Measurements from ENCODE around the gene ASIP.
"Not testable (repeated sequence)": the region's sequence is repeated elsewhere in the genome, so short reads cannot be mapped to it uniquely, and the experiment has no call there.

The ASIP gene

GRCh38 chr20:34242879-34243278 lies 1.7 kb downstream of the ASIP start:
- DNase-seq (ENCODE audit: low read depth), result no peak

GRCh38 chr20:34243377-34243776 lies 2.2 kb downstream of the ASIP start:
- no peak for DNase-seq (ENCODE audit: low read depth)

- DNase-seq (ENCODE audit: low read depth), result no peak
Measured at GRCh38 chr20:34246126-34246626, 5.0 kb downstream of the ASIP start.

GRCh38 chr20:34249291-34249690 lies 8.1 kb downstream of the ASIP start:
- DNase-seq (ENCODE audit: low read depth), result no peak

GRCh38 chr20:34250005-34250404 lies 8.8 kb downstream of the ASIP start:
- DNase-seq (ENCODE audit: low read depth), result no peak

- no peak for DNase-seq (ENCODE audit: low read depth)
Measured at GRCh38 chr20:34251619-34252018, 10.4 kb downstream of the ASIP start.

- not testable (repeated sequence) for DNase-seq (ENCODE audit: low read depth)
Measured at GRCh38 chr20:34252431-34253086, 11.3 kb downstream of the ASIP start.

GRCh38 chr20:34254979-34255378 lies 13.8 kb downstream of the ASIP start:
- DNase-seq (ENCODE audit: low read depth), result no peak

GRCh38 chr20:34256629-34257124 lies 15.5 kb downstream of the ASIP start:
- no peak for DNase-seq (ENCODE audit: low read depth)

- no peak for DNase-seq (ENCODE audit: low read depth)
Measured at GRCh38 chr20:34260208-34260942, 19.2 kb downstream of the ASIP start.

GRCh38 chr20:34262488-34263288 lies 21.5 kb downstream of the ASIP start:
- DNase-seq (ENCODE audit: low read depth), result no peak

GRCh38 chr20:34263468-34263867 lies 22.2 kb downstream of the ASIP start:
- not testable (repeated sequence) for DNase-seq (ENCODE audit: low read depth)

GRCh38 chr20:34264141-34264540 lies 22.9 kb downstream of the ASIP start:
- DNase-seq (ENCODE audit: low read depth), result no peak

GRCh38 chr20:34268145-34268544 lies 26.9 kb downstream of the ASIP start:
- no peak for DNase-seq (ENCODE audit: low read depth)

- no peak for DNase-seq (ENCODE audit: low read depth)
Measured at GRCh38 chr20:34268851-34269636, 27.8 kb downstream of the ASIP start.

- no peak for DNase-seq (ENCODE audit: low read depth)
Measured at GRCh38 chr20:34269996-34270627, 28.9 kb downstream of the ASIP start.

- no peak for DNase-seq (ENCODE audit: low read depth)
Measured at GRCh38 chr20:34271956-34272355, 30.7 kb downstream of the ASIP start.

- DNase-seq (ENCODE audit: low read depth), result no peak
Measured at GRCh38 chr20:34274694-34275093, 33.5 kb downstream of the ASIP start.

GRCh38 chr20:34281177-34281576 lies 40.0 kb downstream of the ASIP start:
- DNase-seq (ENCODE audit: low read depth), result no peak

GRCh38 chr20:34282041-34282440 lies 40.8 kb downstream of the ASIP start:
- no peak for DNase-seq (ENCODE audit: low read depth)

- no peak for DNase-seq (ENCODE audit: low read depth)
Measured at GRCh38 chr20:34283844-34284243, 42.6 kb downstream of the ASIP start.

Data from activated gamma-delta T cell treated with anti-CD3 and anti-CD28 coated beads, Interleukin-2, amount 50 U/mL, for 16 hours (primary cell).